SK-N-MC (cell line): ENCODE data around the gene CILP.

ENCODE experiments used
- EZH2 ChIP-seq: fragments of 200-600 bp; sonication (generic); IDR thresholded peaks from one replicate; pipeline ENCODE4 v1.6.1; 2017; ENCODE audit warnings: antibody characterized with exemption
- POLR2AphosphoS5 ChIP-seq: IDR thresholded peaks from 2 replicates; pipeline ENCODE4 v1.6.1; 2012; ENCODE audit warnings: mild to moderate bottlenecking, low read depth, low read length, borderline replicate concordance

DNA sequence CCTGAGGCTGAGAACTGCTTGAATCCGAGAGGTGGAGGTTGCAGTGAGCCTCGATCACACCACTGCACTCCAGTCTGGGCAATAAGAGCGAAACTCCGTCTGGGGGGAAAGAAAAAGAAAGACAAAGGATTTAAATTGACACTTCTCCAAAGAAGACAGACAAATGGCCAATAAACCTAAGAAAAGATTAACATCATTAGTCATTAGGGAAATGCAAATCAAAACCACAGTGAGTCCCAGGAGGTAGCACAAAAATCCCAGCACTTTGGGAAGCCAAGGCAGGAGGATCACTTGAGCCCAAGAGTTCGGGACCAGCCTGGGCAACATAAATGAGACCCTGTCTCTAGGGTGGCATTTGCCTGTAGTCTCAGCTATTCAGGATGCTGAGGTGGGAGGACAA lies 38.7 kb downstream of the CILP start:
- TF ChIP-seq POLR2AphosphoS5 (no peak), EZH2 (no peak)
